Measurements from ENCODE around the gene RNF213. TPM values are rescaled to one million over a fixed set of nuclear protein-coding genes. Genes with fewer than 3 reads are reported as not detected.

The RNF213 gene
- total RNA-seq, 3 donors from 2014 or later: 135 to 143 (median 136) TPM

GRCh38 chr17:80422981-80423380, 162.3 kb downstream of the RNF213 start:
- intact Hi-C loops (cut with DNase I, micrococcal nuclease): loop anchor here (10.0 kb wide), 2 partner anchors 152 to 562 kb away; no protein-coding TSS in a partner anchor
- H3K4me3 ChIP-seq: no peak overlapping the region
- no peaks in the 10 kb centered on the region for H3K9me3 ChIP-seq
- DNase-seq: peak in 1 of 3 donors; percentile 49
- no peak for ATAC-seq
- H3K4me1 ChIP-seq (ENCODE audit: low read depth): no peaks in the 10 kb centered on the region
- no peak for TF ChIP-seq CTCF (IDR thresholded peaks at IDR 0.05)
- H3K36me3 ChIP-seq (ENCODE audit: low read depth): no peaks in the 10 kb centered on the region

- H3K36me3 ChIP-seq (ENCODE audit: low read depth): no peaks in the 10 kb centered on the region
- H3K4me3 ChIP-seq: no peak overlapping the region
- intact Hi-C loops (cut with DNase I, micrococcal nuclease): loop anchor here (10.0 kb wide), 2 partner anchors 151 to 561 kb away; no protein-coding TSS in a partner anchor
- DNase-seq (peak in 1 of 3 donors; percentile 46), ATAC-seq (no peak)
- no peaks in the 10 kb centered on the region for H3K4me1 ChIP-seq (ENCODE audit: low read depth)
- H3K9me3 ChIP-seq: no peaks in the 10 kb centered on the region
- no peak for TF ChIP-seq CTCF (IDR thresholded peaks at IDR 0.05)
Measured at GRCh38 chr17:80423536-80424225, 163.0 kb downstream of the RNF213 start.

- no peaks in the 10 kb centered on the region for H3K36me3 ChIP-seq (ENCODE audit: low read depth)
- intact Hi-C loops (cut with DNase I, micrococcal nuclease): loop anchor here (10.0 kb wide), 2 partner anchors 151 to 561 kb away; no protein-coding TSS in a partner anchor
- no peaks in the 10 kb centered on the region for H3K4me1 ChIP-seq (ENCODE audit: low read depth)
- no peak for TF ChIP-seq CTCF (IDR thresholded peaks at IDR 0.05)
- no peaks in the 10 kb centered on the region for H3K9me3 ChIP-seq
- no peak for DNase-seq
- no peak for ATAC-seq
- H3K4me3 ChIP-seq: no peak overlapping the region
Measured at GRCh38 chr17:80424261-80424660, 163.6 kb downstream of the RNF213 start.

GRCh38 chr17:80424878-80425765, 164.5 kb downstream of the RNF213 start:
- ATAC-seq: no peak
- no peak for TF ChIP-seq CTCF (IDR thresholded peaks at IDR 0.05)
- Histone ChIP-seq H3K4me1 (ENCODE audit: low read depth) (no peaks in the 10 kb centered on the region), H3K4me3 (no peak overlapping the region), H3K36me3 (ENCODE audit: low read depth) (no peaks in the 10 kb centered on the region), H3K9me3 (no peaks in the 10 kb centered on the region)
- intact Hi-C loops (cut with DNase I, micrococcal nuclease): loop anchor here (5.0 to 10.0 kb wide), 3 partner anchors 150 to 560 kb away; no protein-coding TSS in a partner anchor
- DNase-seq: peak in 1 of 3 donors; percentile 36

DNA sequence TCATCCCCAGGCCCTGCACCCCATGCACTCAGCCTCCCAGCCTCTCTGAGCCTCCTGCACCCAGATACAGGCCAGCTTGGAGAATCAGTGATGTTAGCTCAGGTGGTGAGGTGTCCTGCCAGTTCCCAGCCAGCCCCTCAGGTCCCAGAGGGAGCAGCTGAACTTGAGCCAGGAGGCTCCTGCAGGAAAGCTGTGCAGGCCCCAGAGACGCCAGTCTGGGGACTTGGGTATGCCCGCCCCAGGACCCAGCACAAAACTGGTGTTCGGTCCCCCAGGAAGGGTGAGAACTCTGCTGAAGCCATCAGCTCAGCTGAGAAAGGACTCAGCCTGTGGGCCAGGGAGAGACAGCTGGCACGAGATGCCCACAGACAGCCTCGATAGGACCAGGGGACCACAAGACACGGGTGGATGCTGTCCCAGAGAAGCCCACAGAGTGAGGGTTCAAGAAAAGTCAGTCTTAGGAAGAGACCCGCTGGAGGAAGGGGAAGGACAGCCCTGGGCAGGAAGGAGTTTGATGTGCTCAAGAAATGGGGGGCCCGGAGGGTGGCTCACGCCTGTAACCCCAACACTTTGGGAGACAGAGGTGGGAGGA, 165.3 kb downstream of the RNF213 start:
- Histone ChIP-seq H3K4me3 (no peak overlapping the region), H3K9me3 (no peaks in the 10 kb centered on the region), H3K36me3 (ENCODE audit: low read depth) (no peaks in the 10 kb centered on the region), H3K4me1 (ENCODE audit: low read depth) (no peaks in the 10 kb centered on the region)
- ATAC-seq (no peak), DNase-seq (no peak)
- intact Hi-C loops (cut with DNase I, micrococcal nuclease): loop anchor here (5.0 to 10.0 kb wide), 3 partner anchors 149 to 559 kb away; no protein-coding TSS in a partner anchor
- TF ChIP-seq CTCF (IDR thresholded peaks at IDR 0.05): no peak
